RCC 7860 (cell line): ENCODE results near the gene MYBPH.

Experiments used
- DNase-seq: peaks from one replicate; pipeline ENCODE4 v3.0.0-alpha.2; 2015; ENCODE audit warnings: low spot score
- FAIRE-seq: peaks from 2 replicates; lab custom pipeline; 2012; peaks lifted over from hg19 to GRCh38; lab: Jason Lieb, UNC

MYBPH gene, protein sequence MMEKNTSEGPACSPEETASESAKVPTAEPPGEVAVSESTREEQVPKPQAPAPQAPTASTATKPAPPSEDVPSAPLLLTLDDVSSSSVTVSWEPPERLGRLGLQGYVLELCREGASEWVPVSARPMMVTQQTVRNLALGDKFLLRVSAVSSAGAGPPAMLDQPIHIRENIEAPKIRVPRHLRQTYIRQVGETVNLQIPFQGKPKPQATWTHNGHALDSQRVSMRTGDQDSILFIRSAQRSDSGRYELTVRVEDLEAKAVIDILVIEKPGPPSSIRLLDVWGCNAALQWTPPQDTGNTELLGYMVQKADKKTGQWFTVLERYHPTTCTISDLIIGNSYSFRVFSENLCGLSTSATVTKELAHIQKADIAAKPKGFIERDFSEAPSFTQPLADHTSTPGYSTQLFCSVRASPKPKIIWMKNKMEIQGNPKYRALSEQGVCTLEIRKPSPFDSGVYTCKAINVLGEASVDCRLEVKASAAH

DNA sequence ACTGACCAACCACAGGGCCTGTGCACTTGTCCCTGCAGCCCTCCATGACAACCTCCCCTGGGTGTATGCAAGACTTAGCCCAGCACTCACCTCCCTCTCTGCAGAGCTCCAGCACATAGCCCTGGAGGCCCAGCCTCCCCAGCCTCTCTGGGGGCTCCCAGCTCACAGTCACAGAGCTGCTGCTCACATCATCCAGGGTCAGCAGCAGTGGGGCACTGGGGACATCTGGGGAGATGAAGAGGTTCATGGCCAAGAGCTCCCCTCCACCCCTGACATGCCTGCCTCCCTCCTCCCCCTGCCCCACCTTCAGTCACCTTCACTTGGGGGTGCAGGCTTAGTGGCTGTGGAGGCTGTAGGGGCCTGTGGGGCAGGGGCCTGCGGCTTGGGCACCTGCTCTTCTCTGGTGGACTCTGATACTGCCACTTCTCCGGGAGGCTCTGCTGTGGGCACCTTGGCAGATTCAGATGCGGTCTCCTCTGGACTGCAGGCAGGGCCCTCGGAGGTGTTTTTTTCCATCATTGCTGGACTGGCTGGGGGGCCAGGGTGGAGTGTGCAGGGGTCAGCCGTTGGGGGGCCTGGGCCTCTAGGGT lies at the start of gene MYBPH:
Gene MYBPH, minus strand, starts transcription at position 590 of the 590 bp plus-strand sequence. Its CDS starts 71 bp downstream, at position 519.
- DNase-seq (no peak), FAIRE-seq (no peak)

DNA sequence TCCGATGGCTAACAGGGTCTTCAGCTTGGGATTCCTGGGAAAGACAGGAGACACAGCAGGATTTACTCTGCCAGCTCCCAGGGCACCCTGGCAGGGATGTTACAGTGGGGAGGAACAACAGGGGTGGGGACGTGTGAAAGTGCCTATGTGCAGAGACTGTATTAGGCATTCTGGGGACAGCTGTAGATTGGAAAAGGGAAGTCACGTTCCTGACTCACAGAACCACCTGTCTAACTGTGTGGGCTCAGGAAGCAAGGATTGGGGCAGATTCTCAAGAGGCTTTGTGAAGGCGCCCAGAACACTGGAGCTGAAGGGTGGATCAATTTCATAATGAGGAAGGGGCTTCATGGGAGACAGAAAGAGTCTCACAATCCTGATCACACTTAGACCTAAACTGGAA lies 49.4 kb upstream of the MYBPH start:
- DNase-seq = no peak
- FAIRE-seq = no peak

DNA sequence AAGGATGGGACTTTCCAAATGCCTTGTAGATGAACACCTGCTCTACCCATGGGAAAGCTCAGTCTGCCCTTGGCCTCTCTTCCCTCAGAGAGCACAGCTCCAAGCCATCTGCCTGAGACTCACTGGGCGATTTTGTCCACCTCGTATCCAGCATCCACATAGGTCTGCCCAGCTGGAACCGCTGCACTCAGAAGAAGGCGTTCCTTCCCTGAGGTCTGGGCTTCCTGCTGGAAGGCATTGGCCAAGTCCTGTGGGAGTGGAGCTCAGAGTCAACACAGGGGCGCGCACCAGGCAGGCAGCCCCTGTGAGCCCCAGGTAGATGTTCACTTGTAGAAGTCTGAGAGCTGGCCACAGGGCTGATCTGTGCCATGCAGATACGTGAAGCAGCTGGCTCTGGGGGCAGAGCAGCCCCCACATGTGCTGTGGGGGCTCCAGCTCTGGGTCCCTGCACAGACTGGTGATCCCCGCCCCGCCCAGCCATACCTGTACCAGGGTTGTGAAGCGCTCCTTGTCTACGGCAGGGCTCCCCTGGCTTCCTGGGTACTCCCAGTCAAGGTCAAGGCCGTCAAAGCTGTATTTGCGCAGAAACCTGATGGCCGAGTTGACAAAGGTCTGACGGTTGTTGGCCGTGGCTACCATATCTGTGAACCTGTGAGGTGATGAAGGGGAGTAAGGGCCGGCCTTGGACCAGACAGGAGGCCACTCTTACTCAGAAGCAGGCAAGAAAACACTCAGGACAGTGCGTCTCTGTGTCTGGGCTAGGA lies 47.6 kb upstream of the MYBPH start:
- no peak for FAIRE-seq
- DNase-seq = no peak

DNA sequence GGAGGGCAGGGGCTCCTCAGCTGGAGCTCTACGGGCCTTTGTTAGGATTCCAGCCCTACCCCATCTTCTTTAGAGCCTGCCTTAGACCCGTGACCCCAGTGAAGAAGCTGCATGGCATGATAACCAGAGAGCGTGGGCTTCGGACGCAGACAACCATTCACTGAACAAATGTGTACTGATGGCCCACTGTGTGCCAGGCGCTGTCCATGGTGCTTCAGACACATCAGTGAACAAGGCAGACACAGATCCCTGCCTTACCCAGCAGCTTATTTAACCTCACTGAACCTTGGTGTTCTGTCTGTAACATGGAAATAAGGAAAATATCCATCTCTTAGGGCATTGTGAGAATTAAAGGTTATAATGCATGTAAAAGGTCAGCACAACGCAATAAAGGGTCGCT lies 44.3 kb upstream of the MYBPH start:
- DNase-seq (no peak), FAIRE-seq (no peak)

DNA sequence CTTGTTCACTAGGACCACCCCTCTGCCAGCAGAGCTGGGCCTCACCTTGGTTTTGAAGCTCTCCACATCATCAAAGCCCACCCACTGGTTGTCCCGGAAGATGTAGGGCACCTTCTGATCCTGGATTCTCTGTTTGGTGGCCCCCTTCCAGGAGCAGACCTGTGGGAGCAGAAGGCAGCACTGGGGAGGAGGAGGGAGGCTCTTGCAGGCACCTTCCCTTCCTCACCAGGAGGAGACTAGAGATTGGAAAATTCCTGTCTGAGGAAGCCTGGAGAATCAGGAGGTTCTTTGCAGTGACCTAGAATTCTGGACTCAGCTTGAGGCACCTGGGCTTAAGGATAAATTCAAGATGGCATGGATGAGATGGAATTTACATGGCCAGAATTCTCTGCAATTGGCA lies 43.5 kb upstream of the MYBPH start:
- no peak for DNase-seq

DNA sequence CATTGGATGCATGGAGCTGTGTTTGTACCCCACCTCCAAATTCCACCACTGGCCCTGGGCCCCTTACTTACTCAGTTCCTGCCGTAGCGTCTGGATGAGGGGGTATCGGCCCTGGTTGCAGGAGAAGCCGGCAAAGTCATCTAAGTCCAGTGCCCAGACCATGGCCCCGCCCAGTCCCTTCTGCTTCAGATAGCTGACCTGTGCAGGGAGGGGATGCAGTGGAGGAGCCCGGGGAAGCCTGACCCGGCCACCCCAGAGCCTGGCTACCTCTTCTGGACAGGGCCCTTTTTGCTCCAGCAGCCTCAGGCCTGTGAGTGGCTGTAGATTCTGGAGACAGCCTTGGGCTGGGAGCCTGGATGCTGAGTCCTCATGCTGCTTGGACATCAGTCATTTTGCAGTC lies 42.0 kb upstream of the MYBPH start:
- DNase-seq = no peak

More for the DNA sequence above, 43.5 kb upstream of the MYBPH start:
- FAIRE-seq = no peak

DNA sequence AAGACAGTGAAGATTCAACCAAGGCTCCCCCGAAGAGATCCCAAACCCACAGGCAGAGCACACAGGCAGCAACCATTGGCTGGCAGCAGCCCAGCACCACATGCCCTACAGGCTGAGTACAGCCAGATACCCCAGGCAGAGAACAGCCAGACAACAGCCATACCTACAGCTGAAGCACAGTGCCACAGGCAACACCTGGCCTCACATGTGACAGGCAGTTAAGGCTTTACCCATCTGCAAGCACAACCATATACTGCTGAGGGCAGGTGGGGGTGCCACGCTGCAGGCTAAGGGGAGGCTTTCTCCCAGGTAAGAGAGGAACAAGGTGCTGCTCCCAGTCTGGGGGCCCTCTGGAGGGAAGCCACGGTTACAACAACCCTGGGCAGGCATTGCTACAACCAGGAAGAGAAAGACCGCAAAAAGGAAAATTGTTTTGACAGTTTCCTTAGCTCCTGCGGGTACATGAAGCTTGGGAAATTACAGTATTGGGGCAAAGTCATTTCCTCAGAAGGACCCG lies 41.6 kb upstream of the MYBPH start:
- DNase-seq = no peak

More for the DNA sequence above, 42.0 kb upstream of the MYBPH start:
- FAIRE-seq = no peak

DNA sequence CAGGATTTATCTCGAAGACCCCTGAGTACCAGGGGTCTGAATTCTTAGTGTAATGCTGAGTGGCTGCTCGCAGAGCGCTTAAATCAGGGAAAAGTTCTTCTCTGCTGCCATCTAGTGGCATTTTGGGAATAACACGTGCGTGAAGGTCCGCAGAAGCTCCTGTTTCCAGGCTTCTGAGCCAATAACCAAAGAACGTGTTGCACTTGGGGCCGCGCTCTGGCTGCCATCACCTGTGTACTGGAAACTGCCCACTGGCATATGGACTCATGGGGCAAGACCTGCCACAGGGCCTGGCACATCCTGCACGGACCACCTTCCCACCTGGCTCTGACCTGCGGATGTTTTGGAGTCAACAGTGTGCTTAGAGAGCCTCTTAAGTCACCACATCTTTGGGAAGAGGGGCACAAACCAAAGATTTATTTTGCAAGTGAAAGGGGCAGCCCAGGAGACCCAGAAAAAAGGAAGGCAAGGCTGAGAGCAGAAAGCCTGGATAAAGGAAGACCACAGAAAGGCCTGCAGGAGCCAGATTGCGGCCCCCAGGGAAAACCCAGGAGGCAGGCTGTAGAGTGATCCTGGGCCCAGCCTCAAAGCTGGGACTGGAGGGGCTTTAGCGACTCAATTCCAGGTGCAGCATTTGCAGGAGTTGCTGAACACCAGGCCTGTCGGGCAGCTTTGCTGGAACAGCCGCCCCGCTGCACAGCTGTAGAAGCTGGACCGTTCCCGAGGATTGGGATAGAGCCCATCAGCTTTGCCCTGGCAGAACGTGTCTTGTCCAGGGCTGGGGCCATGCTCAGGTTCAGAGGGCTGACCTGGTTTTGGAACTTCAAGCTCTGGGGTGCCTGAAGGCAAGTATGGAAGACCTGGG lies 40.9 kb upstream of the MYBPH start:
- FAIRE-seq (no peak), DNase-seq (peak; percentile 52)

More for the DNA sequence above, 41.6 kb upstream of the MYBPH start:
- FAIRE-seq = no peak

DNA sequence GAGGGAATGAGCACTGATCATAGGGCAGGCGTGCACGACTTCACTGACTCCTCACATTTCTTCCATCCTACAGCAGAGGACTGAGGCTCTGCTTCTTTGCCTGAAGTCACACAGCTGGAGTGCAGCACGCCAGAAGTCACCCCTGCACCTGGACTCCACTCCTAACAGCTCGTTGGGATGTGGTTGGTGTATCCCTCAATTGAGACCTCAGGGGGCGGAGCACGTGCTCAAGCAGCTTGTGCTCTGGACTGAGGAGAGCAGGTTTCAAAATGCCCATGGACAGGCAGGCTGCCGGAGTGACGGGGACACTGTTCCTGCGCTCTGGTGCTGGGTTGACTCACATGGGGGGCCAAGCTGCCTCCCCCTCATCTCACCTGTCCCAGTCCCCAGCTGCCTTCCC lies 39.9 kb upstream of the MYBPH start:
- DNase-seq (no peak), FAIRE-seq (no peak)

DNA sequence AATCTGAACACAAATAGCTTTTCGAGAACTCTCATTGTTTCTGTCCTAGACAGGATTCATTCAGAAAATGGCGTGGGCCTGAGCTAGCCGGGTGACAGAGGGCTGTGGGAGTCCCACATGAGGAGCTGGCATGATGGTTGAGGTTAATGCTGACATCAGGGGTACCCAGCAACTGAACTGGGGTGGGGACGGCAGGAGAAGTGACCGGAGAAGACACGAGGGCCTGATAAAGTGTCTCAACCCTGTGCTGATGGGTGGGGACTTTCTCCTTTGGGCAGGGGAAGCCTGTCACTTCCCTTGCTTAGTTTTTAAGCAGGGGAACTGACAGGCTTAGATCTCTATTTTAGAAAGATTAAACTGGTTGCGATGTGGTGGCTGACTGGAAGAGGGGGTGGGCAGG lies 39.2 kb upstream of the MYBPH start:
- DNase-seq (no peak), FAIRE-seq (no peak)

DNA sequence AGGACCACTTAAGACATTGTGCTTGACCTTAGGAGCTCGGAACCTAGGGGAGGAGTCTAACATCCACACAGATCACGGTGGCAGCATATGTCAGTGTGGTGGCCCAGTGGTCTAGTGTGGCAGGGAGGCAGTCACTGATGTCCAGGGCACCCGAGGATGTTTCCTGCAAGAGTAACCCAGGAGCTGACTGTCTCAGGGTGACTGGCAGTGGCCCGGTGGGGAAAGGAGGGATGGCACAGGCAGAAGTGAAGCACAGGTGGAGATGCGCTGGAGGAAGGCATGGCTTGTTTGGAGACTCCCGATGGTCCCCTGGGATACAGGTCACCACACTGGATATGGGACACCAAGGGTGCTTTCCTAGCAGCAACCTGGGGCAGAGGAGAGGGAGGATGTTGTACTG lies 37.5 kb upstream of the MYBPH start:
- DNase-seq = no peak
- FAIRE-seq = no peak

DNA sequence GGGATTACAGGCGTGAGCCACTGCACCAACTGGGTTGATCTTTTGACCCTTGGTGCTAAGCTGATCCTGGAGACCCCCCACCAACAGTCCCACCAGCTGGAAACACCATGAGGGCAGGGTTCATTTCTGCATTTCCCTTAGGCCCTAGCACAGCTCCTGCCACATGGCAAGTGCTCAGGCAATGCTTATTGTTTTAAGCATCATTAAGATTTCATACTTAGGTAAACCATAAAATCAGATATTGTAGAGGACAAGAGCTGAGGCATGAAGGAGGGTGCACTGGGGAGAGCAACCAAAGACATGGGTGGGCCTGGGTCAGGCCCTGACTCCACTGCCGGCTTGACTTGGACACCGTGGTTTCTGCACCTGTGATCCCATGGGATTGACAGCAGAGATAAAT lies 36.2 kb upstream of the MYBPH start:
- DNase-seq (no peak), FAIRE-seq (no peak)

DNA sequence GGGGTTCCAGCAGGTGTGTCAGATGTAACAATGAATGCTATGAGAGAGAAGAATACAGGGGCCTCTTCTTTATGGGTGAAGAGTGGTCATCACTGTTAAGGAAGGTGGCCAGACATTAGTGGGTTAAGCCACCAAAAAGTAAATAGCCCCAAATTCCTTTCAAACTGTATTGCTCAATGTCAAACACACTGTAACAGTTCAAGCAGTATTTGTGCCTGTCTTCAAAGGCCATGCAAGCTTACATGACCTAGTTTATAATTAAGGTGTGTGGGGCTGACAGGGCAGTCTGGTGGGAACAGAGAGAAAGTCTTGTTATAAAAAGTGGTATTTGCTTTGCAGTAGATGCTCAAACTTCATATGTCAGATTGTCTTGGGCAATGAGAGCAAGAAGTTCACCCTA lies 35.4 kb upstream of the MYBPH start:
- no peak for FAIRE-seq
- no peak for DNase-seq

DNA sequence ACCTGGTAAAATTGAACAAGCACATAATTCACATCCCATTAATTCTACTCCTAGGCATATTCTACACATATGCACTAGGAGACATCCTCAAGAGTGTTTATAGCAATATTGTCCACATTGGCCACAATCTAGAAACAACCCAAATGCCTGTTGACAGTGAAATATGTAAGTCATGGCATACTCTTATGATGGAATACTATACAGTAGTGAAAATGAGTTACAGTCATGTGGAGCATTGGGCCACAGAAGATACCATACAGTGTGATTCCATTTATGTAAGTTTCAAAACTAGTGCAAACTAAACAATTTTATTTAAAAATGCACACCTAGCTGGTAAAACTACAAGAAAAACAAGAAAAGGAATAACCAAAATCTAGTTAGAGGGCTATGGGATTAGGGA lies 34.7 kb upstream of the MYBPH start:
- no peak for DNase-seq
- no peak for FAIRE-seq

DNA sequence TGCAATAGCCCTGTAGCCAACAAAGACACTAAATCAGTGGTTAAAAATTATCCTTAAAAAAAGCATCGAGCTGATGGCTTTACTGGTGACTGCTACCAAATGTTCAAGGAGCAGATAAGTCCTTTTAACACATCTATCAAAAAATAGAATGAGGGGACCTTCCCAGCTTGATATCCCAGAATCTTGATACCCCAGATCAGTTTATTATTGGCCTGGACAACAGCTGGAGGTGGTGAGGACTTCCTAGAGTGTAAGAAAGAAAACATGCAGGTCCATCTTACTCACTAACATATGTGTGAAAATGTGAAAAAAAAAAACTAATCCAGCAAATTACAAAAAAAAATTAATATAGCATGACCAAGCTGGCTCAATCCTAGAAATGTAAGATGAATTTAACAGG lies 32.6 kb upstream of the MYBPH start:
- no peak for DNase-seq
- no peak for FAIRE-seq

DNA sequence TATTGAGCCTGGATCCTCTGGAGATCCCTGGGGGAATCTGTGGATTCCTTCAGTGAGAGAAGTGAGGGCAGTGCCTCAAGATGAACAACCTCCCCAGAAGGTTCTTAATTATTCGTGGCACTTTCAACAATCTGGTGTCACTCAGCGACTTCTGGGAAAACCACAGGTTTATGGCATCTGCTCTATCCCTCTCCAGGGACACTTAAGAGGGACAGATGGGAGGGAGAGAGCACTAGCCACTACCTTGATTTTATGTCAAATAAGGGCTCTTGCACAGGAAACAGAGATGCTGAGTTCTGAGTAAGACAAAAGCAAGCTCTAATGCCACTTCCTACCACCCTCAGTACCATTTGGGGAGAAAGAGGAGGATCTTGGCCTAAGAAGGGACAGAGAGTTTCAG lies 32.1 kb upstream of the MYBPH start:
- no peak for DNase-seq
- no peak for FAIRE-seq

DNA sequence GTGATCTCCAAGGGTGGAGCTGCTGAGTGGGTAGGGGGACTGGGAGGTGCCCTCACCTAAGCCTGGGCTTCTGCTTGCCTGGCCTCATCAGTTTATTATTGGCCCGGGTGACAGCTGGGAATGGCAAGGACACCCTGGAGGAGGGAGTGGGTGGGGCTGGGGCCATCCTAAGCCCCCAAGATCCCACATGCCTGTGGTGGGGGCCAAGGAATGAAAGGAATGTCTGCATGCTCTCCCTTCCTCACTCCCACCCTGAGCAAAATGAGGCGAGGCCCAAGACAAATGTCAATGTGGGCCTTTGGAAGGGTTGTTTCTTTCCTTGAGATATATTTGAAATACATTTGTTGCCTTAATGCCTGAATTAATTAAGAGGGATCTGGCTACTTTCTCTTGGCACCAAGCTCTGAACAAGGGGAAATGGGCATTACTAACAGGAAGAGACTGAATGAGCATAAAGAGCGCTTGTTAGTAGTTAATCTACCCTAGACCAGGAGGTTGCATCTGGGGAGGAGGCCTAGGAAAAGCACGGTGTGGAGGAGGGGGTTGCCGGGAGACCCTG lies 30.6 kb upstream of the MYBPH start:
- FAIRE-seq = no peak
- no peak for DNase-seq

DNA sequence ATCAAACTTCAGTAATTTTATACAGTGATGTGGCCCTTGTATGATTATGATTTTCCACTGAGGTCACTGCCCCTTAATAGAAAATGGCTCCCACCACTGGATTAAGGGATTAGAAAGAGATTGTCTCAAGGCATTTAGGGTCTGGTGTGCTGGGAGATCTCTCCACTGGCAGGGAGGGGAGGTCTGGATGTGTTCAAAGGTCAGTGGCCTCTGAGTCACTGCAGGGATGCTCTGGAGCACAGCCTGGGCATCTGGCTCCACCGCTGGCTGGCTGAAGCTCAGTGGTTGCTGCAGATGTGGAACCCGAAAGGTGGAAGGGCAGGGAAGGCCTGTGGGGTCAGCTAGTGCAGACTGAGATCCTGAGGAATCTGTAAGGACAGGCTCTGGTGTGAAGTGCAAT lies 29.1 kb upstream of the MYBPH start:
- DNase-seq = no peak
- FAIRE-seq = no peak

DNA sequence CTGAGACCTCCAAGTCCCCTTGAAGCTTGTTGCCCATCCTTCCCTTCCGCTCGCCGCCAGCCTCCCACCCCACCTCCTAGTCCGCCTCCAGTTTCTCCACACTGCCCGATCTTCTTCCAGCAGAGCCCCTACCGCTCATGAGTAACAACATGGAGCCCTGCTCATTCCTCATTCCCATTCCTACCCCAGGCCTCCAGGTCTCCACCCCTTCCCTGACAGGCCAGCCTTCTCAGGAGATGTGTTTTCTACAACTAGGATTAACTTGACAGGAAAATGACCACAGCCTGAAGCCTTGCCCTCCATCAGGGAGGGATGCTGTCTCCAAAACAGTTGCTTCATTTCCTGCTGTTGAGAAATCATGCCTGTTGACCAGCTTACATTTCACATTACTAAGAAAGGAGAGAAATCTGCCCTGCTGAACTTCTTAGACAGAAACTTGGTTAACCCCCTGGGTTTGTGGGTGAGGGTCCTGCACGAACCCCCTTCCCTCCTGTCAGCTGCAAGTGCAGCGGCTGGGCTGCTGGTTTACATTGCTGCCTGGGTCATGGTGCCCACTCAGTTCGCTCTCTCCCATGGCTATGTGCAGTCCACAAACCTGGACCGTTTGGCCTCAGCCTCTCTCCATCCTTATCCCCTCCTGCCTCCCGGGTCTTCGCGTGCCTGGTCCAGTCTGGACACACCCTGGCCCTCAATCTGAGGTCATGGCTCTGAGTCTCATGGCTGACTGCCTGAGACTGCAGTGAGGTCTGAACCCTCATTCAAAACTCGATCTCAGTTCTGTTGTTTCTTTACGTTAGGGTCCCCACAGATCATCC lies 27.0 kb upstream of the MYBPH start:
- no peak for FAIRE-seq
- no peak for DNase-seq
